ENCODE measurements around the gene TMEM214.

The TMEM214 gene

DNA sequence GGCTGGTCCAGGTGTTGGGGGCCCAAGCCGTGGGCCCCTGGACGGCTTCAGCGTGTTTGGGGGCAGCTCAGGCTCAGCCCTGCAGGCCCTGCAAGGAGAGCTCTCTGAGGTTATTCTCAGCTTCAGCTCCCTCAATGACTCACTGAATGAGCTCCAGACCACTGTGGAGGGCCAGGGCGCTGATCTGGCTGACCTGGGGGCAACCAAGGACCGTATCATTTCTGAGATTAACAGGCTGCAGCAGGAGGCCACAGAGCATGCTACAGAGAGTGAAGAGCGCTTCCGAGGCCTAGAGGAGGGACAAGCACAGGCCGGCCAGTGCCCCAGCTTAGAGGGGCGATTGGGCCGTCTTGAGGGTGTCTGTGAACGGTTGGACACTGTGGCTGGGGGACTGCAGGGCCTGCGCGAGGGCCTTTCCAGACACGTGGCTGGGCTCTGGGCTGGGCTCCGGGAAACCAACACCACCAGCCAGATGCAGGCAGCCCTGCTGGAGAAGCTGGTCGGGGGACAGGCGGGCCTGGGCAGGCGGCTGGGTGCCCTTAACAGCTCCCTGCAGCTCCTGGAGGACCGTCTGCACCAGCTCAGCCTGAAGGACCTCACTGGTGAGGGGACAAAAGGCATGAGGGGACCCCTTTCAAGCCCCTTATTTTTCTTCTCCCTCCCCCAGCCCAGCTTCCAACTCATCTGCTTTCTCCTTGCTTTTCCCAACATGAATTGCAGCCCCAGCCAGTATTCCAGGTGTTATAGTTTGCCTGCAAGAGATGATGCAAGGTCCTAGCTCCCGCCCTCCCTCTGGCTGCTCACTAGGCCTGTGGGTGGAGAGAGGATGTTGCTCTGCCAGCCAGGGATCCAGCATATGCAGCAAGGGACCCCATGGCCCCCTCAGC is 50.9 kb downstream of the TMEM214 start:
- H3K4me3 ChIP-seq (ENCODE audit: low read depth, low read length): no peak overlapping the region
- no peak for DNase-seq (ENCODE audit: low read depth)
- TF ChIP-seq CTCF (conservative IDR thresholded peaks at IDR 0.05; ENCODE audit: low read depth, low read length): no peak

GRCh38 chr2:27084297-27085061 is 51.7 kb downstream of the TMEM214 start:
- no peak for TF ChIP-seq CTCF (conservative IDR thresholded peaks at IDR 0.05; ENCODE audit: low read depth, low read length)
- no peak for DNase-seq (ENCODE audit: low read depth)

GRCh38 chr2:27085062-27085672 is 52.4 kb downstream of the TMEM214 start:
- peak overlapping the region; percentile 63 for H3K4me3 ChIP-seq (ENCODE audit: low read depth, low read length)
- no peak for TF ChIP-seq CTCF (conservative IDR thresholded peaks at IDR 0.05; ENCODE audit: low read depth, low read length)
- DNase-seq (ENCODE audit: low read depth): no peak

More at GRCh38 chr2:27084297-27085061, 51.7 kb downstream of the TMEM214 start:
- H3K4me3 ChIP-seq (ENCODE audit: low read depth, low read length): no peak overlapping the region

DNA sequence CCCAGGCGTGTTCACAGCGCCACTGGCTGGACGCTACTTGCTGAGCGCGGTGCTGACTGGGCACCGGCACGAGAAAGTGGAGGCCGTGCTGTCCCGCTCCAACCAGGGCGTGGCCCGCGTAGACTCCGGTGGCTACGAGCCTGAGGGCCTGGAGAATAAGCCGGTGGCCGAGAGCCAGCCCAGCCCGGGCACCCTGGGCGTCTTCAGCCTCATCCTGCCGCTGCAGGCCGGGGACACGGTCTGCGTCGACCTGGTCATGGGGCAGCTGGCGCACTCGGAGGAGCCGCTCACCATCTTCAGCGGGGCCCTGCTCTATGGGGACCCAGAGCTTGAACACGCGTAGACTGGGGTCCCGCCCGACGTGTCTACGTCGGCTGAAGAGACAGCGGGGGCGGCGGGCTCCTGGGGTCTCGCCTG is 52.9 kb downstream of the TMEM214 start:
- DNase-seq (ENCODE audit: low read depth): peak; percentile 63
- H3K4me3 ChIP-seq (ENCODE audit: low read depth, low read length): peak overlapping the region; percentile 63
- peak; percentile 57 for TF ChIP-seq CTCF (conservative IDR thresholded peaks at IDR 0.05; ENCODE audit: low read depth, low read length)

GRCh38 chr2:27086090-27086723 is 53.4 kb downstream of the TMEM214 start:
- DNase-seq (ENCODE audit: low read depth): peak; percentile 93
- peak; percentile 56 for TF ChIP-seq CTCF (conservative IDR thresholded peaks at IDR 0.05; ENCODE audit: low read depth, low read length)
- peak overlapping the region; percentile 63 for H3K4me3 ChIP-seq (ENCODE audit: low read depth, low read length)

DNA sequence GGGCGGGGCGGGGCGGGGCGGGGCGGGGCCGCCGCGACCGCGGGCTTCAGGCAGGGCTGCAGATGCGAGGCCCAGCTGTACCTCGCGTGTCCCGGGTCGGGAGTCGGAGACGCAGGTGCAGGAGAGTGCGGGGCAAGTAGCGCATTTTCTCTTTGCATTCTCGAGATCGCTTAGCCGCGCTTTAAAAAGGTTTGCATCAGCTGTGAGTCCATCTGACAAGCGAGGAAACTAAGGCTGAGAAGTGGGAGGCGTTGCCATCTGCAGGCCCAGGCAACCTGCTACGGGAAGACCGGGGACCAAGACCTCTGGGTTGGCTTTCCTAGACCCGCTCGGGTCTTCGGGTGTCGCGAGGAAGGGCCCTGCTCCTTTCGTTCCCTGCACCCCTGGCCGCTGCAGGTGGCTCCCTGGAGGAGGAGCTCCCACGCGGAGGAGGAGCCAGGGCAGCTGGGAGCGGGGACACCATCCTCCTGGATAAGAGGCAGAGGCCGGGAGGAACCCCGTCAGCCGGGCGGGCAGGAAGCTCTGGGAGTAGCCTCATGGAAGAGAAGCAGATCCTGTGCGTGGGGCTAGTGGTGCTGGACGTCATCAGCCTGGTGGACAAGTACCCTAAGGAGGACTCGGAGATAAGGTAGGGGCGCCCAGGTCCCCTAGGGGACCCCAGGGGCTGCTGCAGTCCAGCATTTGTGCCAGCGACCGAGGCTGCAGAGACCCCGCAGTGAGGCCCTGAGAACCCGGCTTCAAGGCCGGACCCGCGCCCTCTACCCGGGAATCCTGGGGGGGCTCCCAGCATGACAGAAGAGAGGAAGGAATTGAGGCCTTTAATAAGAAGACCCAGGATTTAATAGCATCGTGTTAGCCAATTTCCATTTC is 54.2 kb downstream of the TMEM214 start, which contains the start of gene KHK:
Gene KHK, plus strand, starts transcription at position 49 of the 870 bp plus-strand sequence. Its CDS starts 488 bp downstream, at position 537.
- no peak for DNase-seq (ENCODE audit: low read depth)
- H3K4me3 ChIP-seq (ENCODE audit: low read depth, low read length): peak within 1 kb of the TSS; percentile 63
- TF ChIP-seq CTCF (conservative IDR thresholded peaks at IDR 0.05; ENCODE audit: low read depth, low read length): no peak
